Astrocyte (in vitro differentiated cells and primary cell): ENCODE results near the gene TYK2. TPM values are rescaled to one million over a fixed set of nuclear protein-coding genes. Genes with fewer than 3 reads are reported as not detected.
"Not testable (repeated sequence)": the region's sequence is repeated elsewhere in the genome, so short reads cannot be mapped to it uniquely, and the experiment has no call there.

Experiments
- DNase-seq: peaks from one replicate; pipeline ENCODE4 v3.0.0-alpha.2; 2010; ENCODE audit warnings: low read depth
- FAIRE-seq: peaks from 2 replicates; lab custom pipeline; 2011; peaks lifted over from hg19 to GRCh38; lab: Jason Lieb, UNC
- H2AFZ ChIP-seq: 2 replicates; pipeline ENCODE4 v1.6.0; 2012; ENCODE audit warnings: low read depth, low read length, inconsistent platforms
- H3K27ac ChIP-seq: 2 replicates; pipeline ENCODE4 v1.5.1; 2011; ENCODE audit warnings: low read depth, low read length, inconsistent platforms
- H3K27me3 ChIP-seq: 2 replicates; pipeline ENCODE4 v1.6.0; 2011; ENCODE audit warnings: low read length, inconsistent platforms; ENCODE audit not compliant: insufficient read depth
- H3K36me3 ChIP-seq: 2 replicates; pipeline ENCODE4 v1.5.1; 2011; ENCODE audit warnings: low read length, inconsistent platforms; ENCODE audit not compliant: insufficient read depth
- H3K4me1 ChIP-seq: 2 replicates; pipeline ENCODE4 v1.5.1; 2011; ENCODE audit warnings: low read length, inconsistent platforms; ENCODE audit not compliant: insufficient read depth
- H3K4me2 ChIP-seq: 2 replicates; pipeline ENCODE4 v1.6.0; 2012; ENCODE audit warnings: low read length, inconsistent platforms
- H3K4me3 ChIP-seq: 2 replicates; pipeline ENCODE4 v1.5.1; 2011; ENCODE audit warnings: low read depth, mild to moderate bottlenecking, low read length, inconsistent platforms; ENCODE audit not compliant: insufficient read depth
- H3K79me2 ChIP-seq: 2 replicates; pipeline ENCODE4 v1.6.0; 2012; ENCODE audit warnings: mild to moderate bottlenecking, low read length, inconsistent platforms; ENCODE audit not compliant: insufficient read depth
- H3K9ac ChIP-seq: 2 replicates; pipeline ENCODE4 v1.6.0; 2012; ENCODE audit warnings: mild to moderate bottlenecking, low read length, inconsistent platforms
- H3K9me3 ChIP-seq: 2 replicates; pipeline ENCODE4 v1.5.1; 2012; ENCODE audit warnings: low read depth, mild to moderate bottlenecking, low read length, inconsistent platforms; ENCODE audit not compliant: insufficient read depth
- H4K20me1 ChIP-seq: 2 replicates; pipeline ENCODE4 v1.6.0; 2012; ENCODE audit warnings: low read length, inconsistent platforms; ENCODE audit not compliant: insufficient read depth
- H3K27ac Mint-ChIP-seq: one replicate; pipeline ENCODE4 v1.8.0; 2021; ENCODE audit warnings: mild to moderate bottlenecking, mixed read lengths; ENCODE audit not compliant: unreplicated experiment
- H3K27me3 Mint-ChIP-seq: one replicate; pipeline ENCODE4 v1.8.0; 2021; ENCODE audit warnings: low read depth, mixed read lengths; ENCODE audit not compliant: unreplicated experiment
- H3K36me3 Mint-ChIP-seq: one replicate; pipeline ENCODE4 v1.8.0; 2021; ENCODE audit warnings: low read depth, mixed read lengths; ENCODE audit not compliant: unreplicated experiment
- H3K4me1 Mint-ChIP-seq: one replicate; pipeline ENCODE4 v1.8.0; 2021; ENCODE audit warnings: low read depth, mixed read lengths; ENCODE audit not compliant: unreplicated experiment
- H3K4me3 Mint-ChIP-seq: one replicate; pipeline ENCODE4 v1.8.0; 2021; ENCODE audit warnings: mild to moderate bottlenecking, moderate library complexity, mixed read lengths; ENCODE audit not compliant: unreplicated experiment
- H3K9me3 Mint-ChIP-seq: one replicate; pipeline ENCODE4 v1.8.0; 2021; ENCODE audit warnings: mild to moderate bottlenecking, mixed read lengths; ENCODE audit not compliant: unreplicated experiment
- EZH2 ChIP-seq: IDR thresholded peaks from 2 replicates; pipeline ENCODE4 v1.6.1; 2012; ENCODE audit warnings: mild to moderate bottlenecking, low read length, inconsistent platforms; ENCODE audit not compliant: insufficient read depth
- total RNA-seq: library from RNA; stranded (reverse); gene quantifications from 2 replicates; pipeline ENCODE4 v1.2.1, GENCODE V29; 2021
- TF ChIP-seq, protein P1 (sequence below): IDR thresholded peaks from 2 replicates; pipeline ENCODE4 v1.5.1; 2011; ENCODE audit warnings: low read depth, mild to moderate bottlenecking, inconsistent platforms, low read length, moderate library complexity; ENCODE audit not compliant: insufficient read depth

The TYK2 gene
- total RNA-seq, 1 donor from 2014 or later = 76.5 TPM

DNA sequence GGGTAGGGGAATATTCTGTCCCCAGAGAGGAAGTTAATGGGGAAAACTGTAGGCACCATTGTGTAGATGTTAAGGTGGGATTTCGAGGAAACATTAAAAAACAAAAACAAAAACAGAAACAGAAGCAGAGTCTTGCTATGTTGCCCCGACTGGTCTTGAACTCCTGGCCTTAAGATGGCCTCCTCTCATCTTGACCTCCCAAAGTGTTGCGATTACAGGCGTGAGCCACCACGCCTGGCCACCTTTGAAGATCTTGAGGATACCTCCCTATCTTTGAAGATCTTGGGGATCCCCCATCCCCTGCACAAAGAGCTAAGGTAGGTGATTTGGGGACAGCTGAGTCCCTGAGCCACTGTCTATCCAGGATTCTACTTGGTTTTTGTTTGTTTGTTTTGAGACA is 40.4 kb downstream of the TYK2 start:
- DNase-seq (no peak), FAIRE-seq (no peak)
- Mint-ChIP-seq H3K4me1 (no peaks in the 10 kb centered on the region), H3K27ac (no peak overlapping the region), H3K4me3 (no peak overlapping the region), H3K36me3 (no peaks in the 10 kb centered on the region), H3K9me3 (no peaks in the 10 kb centered on the region), H3K27me3 (peaks cover 11% of the 10 kb centered on the region)
- Histone ChIP-seq H3K4me3 (no peak overlapping the region), H3K9me3 (no peaks in the 10 kb centered on the region), H3K27me3 (no peaks in the 10 kb centered on the region), H3K79me2 (no peaks in the 10 kb centered on the region), H3K4me1 (peaks cover 3% of the 10 kb centered on the region), H2AFZ (no peak overlapping the region), H3K4me2 (no peak overlapping the region), H3K27ac (no peak overlapping the region), H3K36me3 (no peaks in the 10 kb centered on the region), H3K9ac (no peak overlapping the region), H4K20me1 (no peaks in the 10 kb centered on the region)
- TF ChIP-seq, protein P1, sequence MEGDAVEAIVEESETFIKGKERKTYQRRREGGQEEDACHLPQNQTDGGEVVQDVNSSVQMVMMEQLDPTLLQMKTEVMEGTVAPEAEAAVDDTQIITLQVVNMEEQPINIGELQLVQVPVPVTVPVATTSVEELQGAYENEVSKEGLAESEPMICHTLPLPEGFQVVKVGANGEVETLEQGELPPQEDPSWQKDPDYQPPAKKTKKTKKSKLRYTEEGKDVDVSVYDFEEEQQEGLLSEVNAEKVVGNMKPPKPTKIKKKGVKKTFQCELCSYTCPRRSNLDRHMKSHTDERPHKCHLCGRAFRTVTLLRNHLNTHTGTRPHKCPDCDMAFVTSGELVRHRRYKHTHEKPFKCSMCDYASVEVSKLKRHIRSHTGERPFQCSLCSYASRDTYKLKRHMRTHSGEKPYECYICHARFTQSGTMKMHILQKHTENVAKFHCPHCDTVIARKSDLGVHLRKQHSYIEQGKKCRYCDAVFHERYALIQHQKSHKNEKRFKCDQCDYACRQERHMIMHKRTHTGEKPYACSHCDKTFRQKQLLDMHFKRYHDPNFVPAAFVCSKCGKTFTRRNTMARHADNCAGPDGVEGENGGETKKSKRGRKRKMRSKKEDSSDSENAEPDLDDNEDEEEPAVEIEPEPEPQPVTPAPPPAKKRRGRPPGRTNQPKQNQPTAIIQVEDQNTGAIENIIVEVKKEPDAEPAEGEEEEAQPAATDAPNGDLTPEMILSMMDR = no peak
- no peak for TF ChIP-seq EZH2

DNA sequence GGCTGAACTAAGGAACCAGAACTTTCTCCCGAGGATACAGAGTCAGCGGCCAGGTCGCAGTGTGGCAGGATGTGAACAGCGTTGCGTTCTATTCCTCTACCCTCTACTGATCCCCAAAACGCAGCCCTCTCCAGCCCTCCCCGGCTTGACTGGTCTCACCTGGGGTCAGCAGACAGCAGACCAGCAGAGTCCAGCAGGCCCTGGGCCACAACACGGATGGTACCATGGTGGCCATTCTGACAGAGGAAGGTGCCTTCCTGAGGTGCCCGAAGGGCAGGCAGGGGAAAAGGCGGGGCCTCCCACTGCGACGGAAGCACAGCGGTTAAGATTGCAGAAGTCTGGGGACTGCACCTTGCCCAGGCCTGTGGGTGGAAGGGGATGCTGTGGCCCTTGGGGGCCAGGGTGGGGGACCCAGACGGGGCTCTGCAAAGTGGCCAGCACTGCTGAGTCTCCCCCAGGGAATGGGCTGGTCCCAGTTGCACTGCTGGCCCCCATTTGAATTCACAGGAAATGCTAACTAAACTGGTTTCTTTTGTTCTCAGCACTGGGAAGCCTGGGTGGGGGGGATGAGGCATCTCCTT is 40.9 kb downstream of the TYK2 start, which contains the start of gene ICAM3:
Gene ICAM3 (minus strand): TSS at position 245 of the 581 bp plus-strand sequence. CDS start 10 bp downstream, at position 235.
- Mint-ChIP-seq H3K36me3 (no peaks in the 10 kb centered on the region), H3K9me3 (no peaks in the 10 kb centered on the region), H3K27ac (peak within 1 kb of the TSS; percentile 20), H3K27me3 (peaks cover 11% of the 10 kb centered on the region), H3K4me1 (no peaks in the 10 kb centered on the region), H3K4me3 (no peak within 1 kb of the TSS)
- DNase-seq = no peak
- no peaks in the 10 kb centered on the region for H3K79me2 ChIP-seq
- peaks cover 2% of the 10 kb centered on the region for H3K4me1 ChIP-seq
- H3K4me2 ChIP-seq = no peak within 1 kb of the TSS
- H2AFZ ChIP-seq = peak within 1 kb of the TSS; percentile 4
- H3K27ac ChIP-seq = no peak within 1 kb of the TSS
- no peak within 1 kb of the TSS for H3K4me3 ChIP-seq
- H3K9ac ChIP-seq = no peak within 1 kb of the TSS
- no peaks in the 10 kb centered on the region for H3K36me3 ChIP-seq
- H3K27me3 ChIP-seq = no peaks in the 10 kb centered on the region
- FAIRE-seq = no peak
- no peaks in the 10 kb centered on the region for H4K20me1 ChIP-seq
- TF ChIP-seq, protein P1 = no peak
- TF ChIP-seq EZH2 = no peak
- no peaks in the 10 kb centered on the region for H3K9me3 ChIP-seq

DNA sequence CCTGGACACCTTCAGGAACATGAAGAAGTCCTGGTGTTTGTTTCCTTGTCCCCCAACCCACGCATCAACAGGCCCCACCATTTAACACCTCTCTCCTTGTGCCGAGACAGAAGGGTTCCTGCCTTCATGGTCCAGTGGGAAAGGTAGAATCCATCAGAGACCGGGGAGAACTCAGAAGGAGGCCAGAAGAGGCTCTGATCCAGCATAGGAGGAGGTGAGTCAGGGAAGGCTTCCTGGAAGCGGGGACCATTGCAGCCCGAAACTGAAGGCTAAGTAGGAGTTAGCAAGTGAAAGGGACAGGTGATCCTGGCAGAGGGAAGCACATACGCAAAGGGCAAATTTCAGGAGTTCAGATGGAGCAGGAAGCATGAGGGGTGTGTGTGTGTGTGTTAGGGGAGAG is 41.4 kb downstream of the TYK2 start:
- Histone ChIP-seq H3K27ac (no peak overlapping the region), H3K4me2 (no peak overlapping the region), H3K4me3 (no peak overlapping the region), H3K27me3 (no peaks in the 10 kb centered on the region), H4K20me1 (no peaks in the 10 kb centered on the region), H3K4me1 (peaks cover 7% of the 10 kb centered on the region), H3K9me3 (no peaks in the 10 kb centered on the region), H2AFZ (peak overlapping the region; percentile 4), H3K9ac (no peak overlapping the region), H3K79me2 (no peaks in the 10 kb centered on the region), H3K36me3 (no peaks in the 10 kb centered on the region)
- no peak overlapping the region for H3K27ac Mint-ChIP-seq
- no peaks in the 10 kb centered on the region for H3K4me1 Mint-ChIP-seq
- H3K36me3 Mint-ChIP-seq = no peaks in the 10 kb centered on the region
- FAIRE-seq (no peak), DNase-seq (no peak)
- H3K27me3 Mint-ChIP-seq = peaks cover 11% of the 10 kb centered on the region
- no peak overlapping the region for H3K4me3 Mint-ChIP-seq
- H3K9me3 Mint-ChIP-seq = no peaks in the 10 kb centered on the region
- TF ChIP-seq, protein P1 = no peak
- no peak for TF ChIP-seq EZH2

DNA sequence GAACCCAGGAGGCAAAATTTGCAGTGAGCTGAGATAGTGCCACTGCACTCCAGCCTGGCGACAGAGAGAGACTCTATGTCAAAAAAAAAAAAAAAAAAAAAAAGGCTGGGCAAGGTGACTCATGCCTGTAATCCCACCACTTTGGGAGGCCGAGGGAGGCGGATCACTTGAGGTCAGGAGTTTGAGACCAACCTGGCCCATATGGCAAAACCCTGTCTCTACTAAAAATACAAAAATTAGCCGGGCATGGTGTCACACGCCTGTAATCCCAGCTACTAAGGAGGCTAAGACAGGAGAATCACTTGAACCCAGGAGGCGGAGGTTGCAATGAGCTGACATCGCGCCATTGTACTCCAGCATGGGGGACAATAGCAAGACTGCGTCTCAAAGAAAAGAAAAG is 43.6 kb downstream of the TYK2 start:
- not testable (repeated sequence) for H3K4me2 ChIP-seq, H3K9me3 Mint-ChIP-seq, H3K27ac Mint-ChIP-seq, H3K27ac ChIP-seq, H3K4me1 Mint-ChIP-seq, H3K9me3 ChIP-seq, H3K4me3 ChIP-seq, H3K9ac ChIP-seq, H3K36me3 Mint-ChIP-seq, H3K36me3 ChIP-seq, DNase-seq, H3K27me3 ChIP-seq, H2AFZ ChIP-seq, FAIRE-seq, H3K4me3 Mint-ChIP-seq
- H3K4me1 ChIP-seq = peaks cover 14% of the 10 kb centered on the region
- peaks cover 13% of the 10 kb centered on the region for H3K79me2 ChIP-seq
- peaks cover 11% of the 10 kb centered on the region for H3K27me3 Mint-ChIP-seq
- peaks cover 12% of the 10 kb centered on the region for H4K20me1 ChIP-seq
